ENCODE data around the gene GHDC.

- no peak for TF ChIP-seq POLR2AphosphoS5 (IDR thresholded peaks at IDR 0.05; ENCODE audit: borderline replicate concordance, low read depth, low read length)
- TF ChIP-seq EZH2 (IDR thresholded peaks at IDR 0.05) = no peak
Measured at GRCh38 chr17:42230225-42230624, 35.9 kb upstream of the GHDC start.

Measured in SK-N-MC (cell line).